Lower leg skin (tissue), 3 donors: ENCODE results near the gene PIK3R3.

Experiments
- POLR2A ChIP-seq, 2 donors: fragments of 450-650 bp; IDR thresholded peaks; one replicate each; pipeline ENCODE4 v1.6.1; 2016 to 2017; ENCODE audit warnings: antibody characterized with exemption in 2 of 2, mild to moderate bottlenecking in 1 of 2, moderate library complexity in 1 of 2
- TF ChIP-seq, protein P1 (sequence below), 3 donors: fragments of 450-650 bp; IDR thresholded peaks; one replicate each; pipeline ENCODE4 v1.5.1; 2016; ENCODE audit warnings: antibody characterized with exemption in 3 of 3, mild to moderate bottlenecking in 3 of 3, moderate library complexity in 2 of 3

DNA sequence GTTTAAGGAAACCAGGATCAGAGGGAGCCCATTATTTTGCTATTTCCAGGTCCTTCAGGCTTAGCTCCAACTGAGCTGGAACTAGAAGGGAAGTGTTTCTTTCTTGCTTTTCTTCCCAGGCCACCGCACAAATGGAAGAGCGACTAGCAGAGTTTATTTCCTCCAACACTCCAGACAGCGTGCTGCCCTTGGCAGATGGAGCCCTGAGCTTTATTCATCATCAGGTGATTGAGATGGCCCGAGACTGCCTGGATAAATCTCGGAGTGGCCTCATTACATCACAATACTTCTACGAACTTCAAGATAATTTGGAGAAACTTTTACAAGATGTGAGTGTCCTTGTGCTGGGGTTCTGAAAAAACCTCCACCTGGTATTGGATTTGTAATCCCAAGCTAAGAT, 121.8 kb downstream of the PIK3R3 start:
- TF ChIP-seq, protein P1, sequence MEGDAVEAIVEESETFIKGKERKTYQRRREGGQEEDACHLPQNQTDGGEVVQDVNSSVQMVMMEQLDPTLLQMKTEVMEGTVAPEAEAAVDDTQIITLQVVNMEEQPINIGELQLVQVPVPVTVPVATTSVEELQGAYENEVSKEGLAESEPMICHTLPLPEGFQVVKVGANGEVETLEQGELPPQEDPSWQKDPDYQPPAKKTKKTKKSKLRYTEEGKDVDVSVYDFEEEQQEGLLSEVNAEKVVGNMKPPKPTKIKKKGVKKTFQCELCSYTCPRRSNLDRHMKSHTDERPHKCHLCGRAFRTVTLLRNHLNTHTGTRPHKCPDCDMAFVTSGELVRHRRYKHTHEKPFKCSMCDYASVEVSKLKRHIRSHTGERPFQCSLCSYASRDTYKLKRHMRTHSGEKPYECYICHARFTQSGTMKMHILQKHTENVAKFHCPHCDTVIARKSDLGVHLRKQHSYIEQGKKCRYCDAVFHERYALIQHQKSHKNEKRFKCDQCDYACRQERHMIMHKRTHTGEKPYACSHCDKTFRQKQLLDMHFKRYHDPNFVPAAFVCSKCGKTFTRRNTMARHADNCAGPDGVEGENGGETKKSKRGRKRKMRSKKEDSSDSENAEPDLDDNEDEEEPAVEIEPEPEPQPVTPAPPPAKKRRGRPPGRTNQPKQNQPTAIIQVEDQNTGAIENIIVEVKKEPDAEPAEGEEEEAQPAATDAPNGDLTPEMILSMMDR (IDR thresholded peaks at IDR 0.05): no peak
- TF ChIP-seq POLR2A (IDR thresholded peaks at IDR 0.05): no peak
